Vagina (tissue), 2 donors: ENCODE measurements around the gene WSCD1.

Source experiments
- CTCF ChIP-seq, 3 experiments: fragments of 450-650 bp in 2 of 3; fragments of 200-600 bp in 1 of 3; sonication (generic) in 1 of 3; IDR thresholded peaks; one replicate each; pipeline ENCODE4 v1.5.1; 2017 to 2019; ENCODE audit warnings: antibody characterized with exemption in 3 of 3, mild to moderate bottlenecking in 2 of 3, moderate library complexity in 2 of 3
- POLR2AphosphoS5 ChIP-seq, 2 donors: sonication (generic); formaldehyde crosslinking; IDR thresholded peaks; one replicate each; pipeline ENCODE4 v1.9.0; 2017; ENCODE audit warnings: antibody characterized with exemption in 2 of 2, mild to moderate bottlenecking in 2 of 2, low read depth in 1 of 2; ENCODE audit not compliant: insufficient read depth in 1 of 2

- TF ChIP-seq CTCF (IDR thresholded peaks at IDR 0.05): no peak
- no peak for TF ChIP-seq POLR2AphosphoS5 (IDR thresholded peaks at IDR 0.05; ENCODE audit: insufficient read depth in 1 of 2, low read depth in 1 of 2)
Measured at GRCh38 chr17:6159541-6160231, 89.5 kb downstream of the WSCD1 start.
